Fibroblast of pulmonary artery (primary cell): Measurements from ENCODE around the gene CCDC178.

Source experiments
- DNase-seq: peaks from one replicate; pipeline ENCODE4 v3.0.0-alpha.2; 2010; ENCODE audit warnings: low read depth
- H3K4me3 ChIP-seq: replicated peaks from 2 replicates; pipeline ENCODE4 v1.5.1; 2011; ENCODE audit warnings: low read depth, mild to moderate bottlenecking, control low read depth, low read length, moderate library complexity
- TF ChIP-seq, protein P1 (sequence below): IDR thresholded peaks from 2 replicates; pipeline ENCODE4 v1.5.1; 2011; ENCODE audit warnings: mild to moderate bottlenecking, control low read depth, low read length, inconsistent platforms; ENCODE audit errors: missing control alignments

CCDC178 gene

DNA sequence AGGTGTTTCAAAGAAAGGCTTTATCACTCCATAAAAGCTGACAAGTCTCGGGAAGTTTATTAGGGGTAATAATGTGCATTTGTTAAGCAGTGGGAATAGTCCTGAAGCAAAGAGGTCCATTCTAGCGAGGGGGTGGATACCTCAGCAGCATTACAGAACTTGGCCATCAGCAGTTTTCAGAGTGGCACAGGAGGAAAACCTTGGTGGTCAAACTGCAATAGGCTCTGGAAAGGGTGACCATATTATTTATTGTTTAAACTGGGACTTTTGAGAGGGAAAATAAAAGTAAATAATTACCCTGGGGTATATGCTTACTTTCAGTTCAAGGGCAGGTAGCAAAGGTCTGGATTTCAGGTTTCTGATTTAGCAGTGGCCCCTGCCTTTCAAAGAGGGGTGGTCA lies 552.2 kb downstream of the CCDC178 start:
- no peak for DNase-seq
- no peak overlapping the region for H3K4me3 ChIP-seq
- TF ChIP-seq, protein P1, sequence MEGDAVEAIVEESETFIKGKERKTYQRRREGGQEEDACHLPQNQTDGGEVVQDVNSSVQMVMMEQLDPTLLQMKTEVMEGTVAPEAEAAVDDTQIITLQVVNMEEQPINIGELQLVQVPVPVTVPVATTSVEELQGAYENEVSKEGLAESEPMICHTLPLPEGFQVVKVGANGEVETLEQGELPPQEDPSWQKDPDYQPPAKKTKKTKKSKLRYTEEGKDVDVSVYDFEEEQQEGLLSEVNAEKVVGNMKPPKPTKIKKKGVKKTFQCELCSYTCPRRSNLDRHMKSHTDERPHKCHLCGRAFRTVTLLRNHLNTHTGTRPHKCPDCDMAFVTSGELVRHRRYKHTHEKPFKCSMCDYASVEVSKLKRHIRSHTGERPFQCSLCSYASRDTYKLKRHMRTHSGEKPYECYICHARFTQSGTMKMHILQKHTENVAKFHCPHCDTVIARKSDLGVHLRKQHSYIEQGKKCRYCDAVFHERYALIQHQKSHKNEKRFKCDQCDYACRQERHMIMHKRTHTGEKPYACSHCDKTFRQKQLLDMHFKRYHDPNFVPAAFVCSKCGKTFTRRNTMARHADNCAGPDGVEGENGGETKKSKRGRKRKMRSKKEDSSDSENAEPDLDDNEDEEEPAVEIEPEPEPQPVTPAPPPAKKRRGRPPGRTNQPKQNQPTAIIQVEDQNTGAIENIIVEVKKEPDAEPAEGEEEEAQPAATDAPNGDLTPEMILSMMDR: no peak
